Stimulated activated CD4-positive, alpha-beta T cell treated with anti-CD3 and anti-CD28 coated beads, Interleukin-15, amount 100 ng/mL, for 1 hour (primary cell): Measurements from ENCODE around the gene PIAS1.
A peak's percentile ranks its signal among the peaks of the same experiment; 100 is the strongest.
"Not testable (repeated sequence)": the region's sequence is repeated elsewhere in the genome, so short reads cannot be mapped to it uniquely, and the experiment has no call there.

ENCODE experiments used
- DNase-seq, 2 donors: peaks; one replicate each; pipeline ENCODE4 v3.0.0-alpha.2; 2020; ENCODE audit warnings: low read depth in 1 of 2, low spot score in 1 of 2

PIAS1 gene

GRCh38 chr15:68034081-68034480 lies 20.0 kb upstream of the PIAS1 start:
- DNase-seq: no peak

GRCh38 chr15:68034719-68035293 lies 19.3 kb upstream of the PIAS1 start:
- no peak for DNase-seq

GRCh38 chr15:68038246-68038645 lies 15.9 kb upstream of the PIAS1 start:
- no peak for DNase-seq

- DNase-seq: no peak
These were observed 14.0 kb upstream of the PIAS1 start for GRCh38 chr15:68040144-68040543.

GRCh38 chr15:68042156-68042854 lies 11.8 kb upstream of the PIAS1 start:
- DNase-seq: no peak

GRCh38 chr15:68042855-68043222 lies 11.3 kb upstream of the PIAS1 start:
- DNase-seq: no peak

- no peak for DNase-seq
These were observed 8.5 kb upstream of the PIAS1 start for GRCh38 chr15:68045289-68046265.

GRCh38 chr15:68047826-68048225 lies 6.3 kb upstream of the PIAS1 start:
- no peak for DNase-seq

GRCh38 chr15:68051109-68051508 lies 3.0 kb upstream of the PIAS1 start:
- no peak for DNase-seq

GRCh38 chr15:68051907-68052306 lies 2.2 kb upstream of the PIAS1 start:
- no peak for DNase-seq

- no peak for DNase-seq
These were observed 1.7 kb upstream of the PIAS1 start for GRCh38 chr15:68052431-68052830.

- DNase-seq: no peak
These were observed 1.1 kb upstream of the PIAS1 start for GRCh38 chr15:68053001-68053400.

- DNase-seq: peak in 1 of 2 donors; percentile 7
These were observed 611 bp downstream of the PIAS1 start for GRCh38 chr15:68054628-68055223.

- DNase-seq: peak; percentile 16 to 18
These were observed 1.1 kb downstream of the PIAS1 start for GRCh38 chr15:68055224-68055705.

- DNase-seq: no peak
These were observed 2.2 kb downstream of the PIAS1 start for GRCh38 chr15:68056097-68056865.

- no peak for DNase-seq
These were observed 2.9 kb downstream of the PIAS1 start for GRCh38 chr15:68057034-68057433.

GRCh38 chr15:68057758-68058157 lies 3.6 kb downstream of the PIAS1 start:
- DNase-seq: no peak

GRCh38 chr15:68058970-68059369 lies 4.9 kb downstream of the PIAS1 start:
- not testable (repeated sequence) for DNase-seq

- no peak for DNase-seq
These were observed 5.5 kb downstream of the PIAS1 start for GRCh38 chr15:68059630-68060029.

- DNase-seq: no peak
These were observed 7.1 kb downstream of the PIAS1 start for GRCh38 chr15:68061171-68061570.

- DNase-seq: no peak
These were observed 7.5 kb downstream of the PIAS1 start for GRCh38 chr15:68061602-68062001.
